Astrocyte (in vitro differentiated cells and primary cell): ENCODE results near the gene TENM4.

Experiments
- CTCF ChIP-seq: IDR thresholded peaks from 2 replicates; pipeline ENCODE4 v1.5.1; 2011; ENCODE audit warnings: low read depth, mild to moderate bottlenecking, inconsistent platforms, low read length, moderate library complexity; ENCODE audit not compliant: insufficient read depth
- EZH2 ChIP-seq: IDR thresholded peaks from 2 replicates; pipeline ENCODE4 v1.6.1; 2012; ENCODE audit warnings: mild to moderate bottlenecking, low read length, inconsistent platforms; ENCODE audit not compliant: insufficient read depth

- TF ChIP-seq EZH2 (no peak), CTCF (no peak)
These were observed 17.9 kb upstream of the TENM4 start for GRCh38 chr11:79458709-79459108.
